H9 (cell line): ENCODE measurements around the gene METTL2A. TPM values are rescaled to one million over a fixed set of nuclear protein-coding genes. Genes with fewer than 3 reads are reported as not detected.
A peak's percentile ranks its signal among the peaks of the same experiment; 100 is the strongest.
"Not testable (repeated sequence)": the region's sequence is repeated elsewhere in the genome, so short reads cannot be mapped to it uniquely, and the experiment has no call there.

Experiments used
- DNase-seq: peaks from one replicate; pipeline ENCODE4 v3.0.0-alpha.2; 2017
- H2AFZ ChIP-seq: one replicate; pipeline ENCODE4 v1.6.1; 2013; ENCODE audit warnings: mild to moderate bottlenecking, low read length, control low read depth, moderate library complexity
- H2AK5ac ChIP-seq: 2 replicates; pipeline ENCODE4 v1.6.1; 2013; ENCODE audit warnings: low read length, control low read depth, mixed read lengths; ENCODE audit not compliant: insufficient read length
- H2BK120ac ChIP-seq: one replicate; pipeline ENCODE4 v1.6.1; 2013; ENCODE audit warnings: low read depth, mild to moderate bottlenecking, low read length, control low read depth, inconsistent platforms; ENCODE audit not compliant: poor library complexity, severe bottlenecking
- H2BK12ac ChIP-seq: 2 replicates; pipeline ENCODE4 v1.6.1; 2013; ENCODE audit warnings: low read length, control low read depth, mixed read lengths, low read depth; ENCODE audit not compliant: insufficient read length
- H2BK15ac ChIP-seq: 2 replicates; pipeline ENCODE4 v1.6.1; 2013; ENCODE audit warnings: low read depth, low read length, control low read depth
- H2BK20ac ChIP-seq: one replicate; pipeline ENCODE4 v1.6.1; 2013; ENCODE audit warnings: low read depth, mild to moderate bottlenecking, low read length, control low read depth, inconsistent platforms; ENCODE audit not compliant: poor library complexity, severe bottlenecking
- H2BK5ac ChIP-seq: 2 replicates; pipeline ENCODE4 v1.6.1; 2013; ENCODE audit warnings: low read length, control low read depth, mixed read lengths; ENCODE audit not compliant: insufficient read length
- H3K14ac ChIP-seq: 2 replicates; pipeline ENCODE4 v1.6.1; 2013; ENCODE audit warnings: low read length, control low read depth; ENCODE audit not compliant: insufficient read depth
- H3K18ac ChIP-seq: 2 replicates; pipeline ENCODE4 v1.6.1; 2013; ENCODE audit warnings: low read depth, mild to moderate bottlenecking, mixed read lengths, low read length, control low read depth; ENCODE audit not compliant: insufficient read length
- H3K23ac ChIP-seq: 2 replicates; pipeline ENCODE4 v1.6.1; 2013; ENCODE audit warnings: low read length, control low read depth, mixed read lengths, low read depth; ENCODE audit not compliant: insufficient read length
- H3K23me2 ChIP-seq: 2 replicates; pipeline ENCODE4 v1.6.1; 2013; ENCODE audit warnings: low read depth, mild to moderate bottlenecking, mixed read lengths, low read length, control low read depth; ENCODE audit not compliant: insufficient read length, poor library complexity, severe bottlenecking
- H3K27ac ChIP-seq: 2 replicates; pipeline ENCODE4 v1.5.1; 2013; ENCODE audit warnings: low read length, control low read depth, mixed read lengths, low read depth; ENCODE audit not compliant: insufficient read length
- H3K27me3 ChIP-seq: 2 replicates; pipeline ENCODE4 v1.6.1; 2013; ENCODE audit warnings: low read length, control low read depth, inconsistent platforms; ENCODE audit not compliant: insufficient read depth
- H3K4ac ChIP-seq: 2 replicates; pipeline ENCODE4 v1.6.1; 2013; ENCODE audit warnings: low read depth, mild to moderate bottlenecking, control low read depth, inconsistent platforms, low read length, moderate library complexity
- H3K4me1 ChIP-seq: 2 replicates; pipeline ENCODE4 v1.6.1; 2013; ENCODE audit warnings: low read length, control low read depth, inconsistent platforms; ENCODE audit not compliant: insufficient read depth
- H3K4me2 ChIP-seq: 2 replicates; pipeline ENCODE4 v1.6.1; 2013; ENCODE audit warnings: low read length, control low read depth, mixed read lengths; ENCODE audit not compliant: insufficient read length, insufficient read depth
- H3K56ac ChIP-seq: 2 replicates; pipeline ENCODE4 v1.6.1; 2013; ENCODE audit warnings: low read depth, mild to moderate bottlenecking, mixed read lengths, low read length, control low read depth; ENCODE audit not compliant: insufficient read length
- H3K79me1 ChIP-seq: 2 replicates; pipeline ENCODE4 v1.6.1; 2013; ENCODE audit warnings: low read depth, mild to moderate bottlenecking, moderate library complexity, low read length, control low read depth, inconsistent platforms; ENCODE audit not compliant: insufficient read depth, poor library complexity, severe bottlenecking
- H3K79me2 ChIP-seq: 2 replicates; pipeline ENCODE4 v1.6.1; 2013; ENCODE audit warnings: low read length, control low read depth, inconsistent platforms; ENCODE audit not compliant: insufficient read depth
- H3K9ac ChIP-seq: 2 replicates; pipeline ENCODE4 v1.6.1; 2013; ENCODE audit warnings: low read length, control low read depth, mixed read lengths; ENCODE audit not compliant: insufficient read length; ENCODE audit errors: extremely low read depth
- H3K9me3 ChIP-seq: one replicate; pipeline ENCODE4 v1.6.1; 2013; ENCODE audit warnings: low read depth, low read length, inconsistent platforms; ENCODE audit not compliant: control insufficient read depth
- H3T11ph ChIP-seq: one replicate; pipeline ENCODE4 v1.6.1; 2013; ENCODE audit warnings: mild to moderate bottlenecking, low read length, control low read depth, inconsistent platforms
- H4K20me1 ChIP-seq: one replicate; pipeline ENCODE4 v1.6.1; 2013; ENCODE audit not compliant: control insufficient read depth, insufficient read length, insufficient read depth
- H4K5ac ChIP-seq: 2 replicates; pipeline ENCODE4 v1.6.1; 2013; ENCODE audit warnings: low read depth, mild to moderate bottlenecking, mixed read lengths, low read length, control low read depth; ENCODE audit not compliant: insufficient read length
- H4K8ac ChIP-seq: replicated peaks from 2 replicates; pipeline ENCODE4 v1.6.1; 2013; ENCODE audit warnings: low read length, control low read depth, mixed read lengths, low read depth; ENCODE audit not compliant: insufficient read length
- H4K91ac ChIP-seq: 2 replicates; pipeline ENCODE4 v1.6.1; 2013; ENCODE audit warnings: low read depth, mild to moderate bottlenecking, moderate library complexity, mixed read lengths, low read length, control low read depth; ENCODE audit not compliant: insufficient read length
- H3K27ac Mint-ChIP-seq, 3 experiments: 2 replicates in 2 of 3; 3 replicates in 1 of 3; pipeline ENCODE4 v1.8.0; 2020 to 2021; ENCODE audit warnings: mixed read lengths in 3 of 3, mild to moderate bottlenecking in 1 of 3, moderate library complexity in 1 of 3
- H3K27me3 Mint-ChIP-seq: 2 replicates; pipeline ENCODE4 v1.8.0; 2021; ENCODE audit warnings: low read depth, mild to moderate bottlenecking, moderate library complexity, mixed read lengths
- H3K36me3 Mint-ChIP-seq, 3 experiments: 2 replicates in 2 of 3; 3 replicates in 1 of 3; pipeline ENCODE4 v1.8.0; 2020 to 2021; ENCODE audit warnings: low read depth in 3 of 3, mixed read lengths in 3 of 3; ENCODE audit not compliant: insufficient read depth in 1 of 3
- H3K4me1 Mint-ChIP-seq, 2 experiments: 2 replicates each; pipeline ENCODE4 v1.8.0; 2020; ENCODE audit warnings: mixed read lengths in 2 of 2
- H3K4me3 Mint-ChIP-seq, 2 experiments: 2 replicates in 1 of 2; 3 replicates in 1 of 2; pipeline ENCODE4 v1.8.0; 2020 to 2021; ENCODE audit warnings: mild to moderate bottlenecking in 2 of 2, mixed read lengths in 2 of 2, moderate library complexity in 1 of 2
- H3K9me3 Mint-ChIP-seq, 2 experiments: 2 replicates in 1 of 2; 3 replicates in 1 of 2; pipeline ENCODE4 v1.8.0; 2020; ENCODE audit warnings: mild to moderate bottlenecking in 2 of 2, mixed read lengths in 2 of 2, moderate library complexity in 1 of 2
- WGBS: extraction: QIAGEN DNeasy Blood & Tissue Kit; methylation state at CpG from one replicate; pipeline ENCODE4 v1.1.7; 2013; ENCODE audit warnings: missing lambda C conversion rate, low lambda C conversion rate, mixed read lengths; ENCODE audit not compliant: insufficient read length; ENCODE audit errors: extremely low coverage; 5-methylcytosine and 5-hydroxymethylcytosine counted together
- total RNA-seq: library from RNA; stranded (reverse); gene quantifications from 2 replicates; pipeline ENCODE4 v1.2.1, GENCODE V29; 2021

Gene METTL2A
- total RNA-seq, 1 experiment from 2014 or later: 39.3 TPM

DNA sequence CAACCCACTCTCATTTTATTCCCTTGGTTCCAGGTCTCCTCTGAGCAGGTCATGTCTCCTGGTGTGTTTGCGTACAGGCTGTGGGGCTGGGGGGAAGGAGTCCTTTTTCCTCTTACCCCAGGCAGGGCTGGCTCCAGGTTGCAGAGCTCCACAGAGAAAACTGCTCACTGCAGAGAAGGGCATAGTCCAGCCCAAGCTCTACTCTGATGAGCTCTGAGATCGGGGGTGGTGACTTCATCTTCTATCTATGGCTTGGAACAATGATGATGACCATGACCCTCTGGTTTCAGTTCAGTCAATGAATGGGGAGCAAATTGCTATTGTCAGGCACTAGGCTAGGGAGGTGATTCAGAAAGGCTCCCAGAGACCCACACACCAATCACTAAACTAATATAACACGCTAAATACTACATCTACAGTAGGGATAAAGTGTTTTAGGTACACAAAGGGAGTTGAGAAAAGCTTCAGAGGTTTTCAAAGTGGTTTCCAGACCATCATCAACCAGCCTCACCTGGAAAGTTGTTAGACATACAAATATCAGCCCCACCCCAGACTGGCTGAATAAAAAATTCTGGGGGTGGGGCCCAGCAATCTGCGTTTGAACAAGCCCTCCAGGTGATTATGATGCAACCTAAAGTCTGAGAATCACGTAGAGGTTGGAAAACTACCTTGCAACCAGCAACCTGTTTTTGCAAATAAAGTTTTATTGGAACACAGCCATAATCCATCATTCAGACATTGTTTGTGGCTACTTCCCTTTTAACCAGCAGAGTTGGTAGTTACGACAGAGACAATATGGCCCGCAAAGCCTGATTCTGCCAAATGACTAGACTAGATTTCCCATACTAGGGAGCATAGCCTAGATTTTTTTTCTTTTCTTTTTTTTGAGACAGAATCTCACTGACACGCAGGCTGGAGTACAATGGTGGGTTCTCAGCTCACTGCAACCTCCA, 49.6 kb downstream of the METTL2A start:
- no CpG with 5 or more reads among the region's 8 CpGs for WGBS
- not testable (repeated sequence) for H2BK20ac ChIP-seq, H2BK5ac ChIP-seq, H4K91ac ChIP-seq, H4K5ac ChIP-seq, H3K27me3 ChIP-seq, H2BK12ac ChIP-seq, H4K20me1 ChIP-seq, H4K8ac ChIP-seq, H2BK15ac ChIP-seq, H3K23ac ChIP-seq, H3T11ph ChIP-seq, H2BK120ac ChIP-seq, H2AK5ac ChIP-seq, H3K79me2 ChIP-seq, H3K23me2 ChIP-seq, H3K14ac ChIP-seq, H3K9ac ChIP-seq, H3K4me2 ChIP-seq, H3K18ac ChIP-seq, H2AFZ ChIP-seq, H3K4ac ChIP-seq, H3K4me1 ChIP-seq, H3K27ac ChIP-seq, H3K9me3 ChIP-seq, H3K27me3 Mint-ChIP-seq, H3K79me1 ChIP-seq, H3K56ac ChIP-seq, H3K9me3 Mint-ChIP-seq
- H3K4me3 Mint-ChIP-seq: peak overlapping the region in 1 of 2 experiments; percentile 21; a peak in 1 of 5 replicates
- DNase-seq: peak; percentile 38
- H3K27ac Mint-ChIP-seq: peak overlapping the region; percentile 17 to 87 (median 77)
- peaks cover 19 to 24% of the 10 kb centered on the region in 2 experiments for H3K4me1 Mint-ChIP-seq
- peaks cover 7 to 11% (median 9%) of the 10 kb centered on the region in 3 experiments; a peak in 6 of 7 replicates for H3K36me3 Mint-ChIP-seq

DNA sequence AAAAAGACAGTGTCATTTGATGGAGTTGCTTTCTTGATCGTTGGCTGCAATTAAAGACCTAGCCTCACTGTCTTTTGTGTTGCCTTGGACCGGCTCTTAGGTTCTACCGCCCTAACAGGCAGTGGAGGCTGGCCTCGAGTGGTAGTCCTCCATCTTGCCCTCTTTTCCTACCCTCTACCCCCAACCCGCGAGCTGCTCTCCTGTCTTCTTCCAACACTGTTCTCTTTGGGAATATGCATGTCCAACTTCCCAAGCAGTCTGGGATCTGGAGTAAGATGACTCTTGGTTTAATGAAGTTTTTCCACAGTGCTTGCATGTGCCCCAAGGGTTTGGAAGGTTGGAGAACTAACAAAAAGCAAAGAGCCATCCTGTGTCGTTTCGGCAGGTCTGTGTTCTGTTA, 53.4 kb downstream of the METTL2A start:
- not testable (repeated sequence) for H4K20me1 ChIP-seq

More for the DNA sequence above, 53.4 kb downstream of the METTL2A start:
- H3K9ac ChIP-seq, H4K91ac ChIP-seq, H2BK120ac ChIP-seq, H2BK15ac ChIP-seq, H3K23me2 ChIP-seq, H3K79me2 ChIP-seq, H3K79me1 ChIP-seq, H2AK5ac ChIP-seq, H3K9me3 ChIP-seq, H3K14ac ChIP-seq, H3K56ac ChIP-seq, H3K4ac ChIP-seq, H3K18ac ChIP-seq, H3K27ac ChIP-seq, H2AFZ ChIP-seq, H3K4me1 ChIP-seq, H2BK5ac ChIP-seq, H2BK12ac ChIP-seq, H4K8ac ChIP-seq, H4K5ac ChIP-seq, H3K27me3 ChIP-seq, H3K23ac ChIP-seq, H3K27me3 Mint-ChIP-seq, H3K9me3 Mint-ChIP-seq, H2BK20ac ChIP-seq, DNase-seq, H3T11ph ChIP-seq: not testable (repeated sequence)
- H3K27ac Mint-ChIP-seq: peak overlapping the region in 1 of 3 experiments; percentile 19; a peak in 1 of 7 replicates
- peak overlapping the region; percentile 71 to 87 for H3K4me3 Mint-ChIP-seq
- H3K36me3 Mint-ChIP-seq: peaks cover 7 to 22% (median 19%) of the 10 kb centered on the region in 3 experiments; a peak in 6 of 7 replicates
- H3K4me1 Mint-ChIP-seq: peaks cover 20 to 35% of the 10 kb centered on the region in 2 experiments
- H3K4me2 ChIP-seq: peak overlapping the region; percentile 54
- no CpG with 5 or more reads among the region's 8 CpGs for whole genome bisulfite sequencing
